Measurements from ENCODE around the gene DNAJC30. TPM values are rescaled to one million over a fixed set of nuclear protein-coding genes. Genes with fewer than 3 reads are reported as not detected.
A peak's percentile ranks its signal among the peaks of the same experiment; 100 is the strongest.
"Not testable (repeated sequence)": the region's sequence is repeated elsewhere in the genome, so short reads cannot be mapped to it uniquely, and the experiment has no call there.

The DNAJC30 gene
- polyA plus RNA-seq, 2 donors, result 3.9 to 6.1 TPM

DNA sequence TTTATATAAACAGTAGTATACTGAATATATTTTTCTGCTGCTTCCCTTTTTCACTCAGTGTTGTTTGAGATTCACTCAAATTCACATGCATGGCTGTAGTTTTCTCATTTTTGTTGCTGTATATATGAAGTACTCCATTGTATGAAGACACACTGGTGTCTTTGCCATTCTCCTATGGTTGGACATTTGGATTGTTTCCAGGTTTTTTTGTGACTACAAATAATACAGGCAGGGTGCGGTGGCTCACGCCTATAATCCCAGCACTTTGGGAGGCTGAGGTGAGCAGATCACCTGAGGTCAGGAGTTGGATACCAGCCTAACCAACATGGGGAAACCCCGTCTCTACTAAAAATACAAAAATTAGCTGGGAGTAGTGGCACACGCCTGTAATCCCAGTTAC, 22.7 kb downstream of the DNAJC30 start:
- not testable (repeated sequence) for H3K27me3 ChIP-seq (ENCODE audit: control insufficient read depth in 1 of 2, insufficient read depth in 2 of 2, low read length in 2 of 2); H3K9me3 ChIP-seq (ENCODE audit: control insufficient read depth in 2 of 2, insufficient read depth in 1 of 2, low read depth in 1 of 2, low read length in 1 of 2); H3K36me3 ChIP-seq (ENCODE audit: control insufficient read depth in 2 of 2, insufficient read depth in 2 of 2, low read length in 1 of 2); H3K4me1 ChIP-seq (ENCODE audit: control insufficient read depth in 2 of 2, insufficient read depth in 2 of 2, low read length in 1 of 2); H3K27ac ChIP-seq (ENCODE audit: low read depth in 2 of 2, low read length in 1 of 2); H3K4me3 ChIP-seq (ENCODE audit: low read depth in 1 of 2, low read length in 2 of 2)
- WGBS, 2 donors, result 41 to 46% methylated on average over 4 of the region's 4 CpGs

DNA sequence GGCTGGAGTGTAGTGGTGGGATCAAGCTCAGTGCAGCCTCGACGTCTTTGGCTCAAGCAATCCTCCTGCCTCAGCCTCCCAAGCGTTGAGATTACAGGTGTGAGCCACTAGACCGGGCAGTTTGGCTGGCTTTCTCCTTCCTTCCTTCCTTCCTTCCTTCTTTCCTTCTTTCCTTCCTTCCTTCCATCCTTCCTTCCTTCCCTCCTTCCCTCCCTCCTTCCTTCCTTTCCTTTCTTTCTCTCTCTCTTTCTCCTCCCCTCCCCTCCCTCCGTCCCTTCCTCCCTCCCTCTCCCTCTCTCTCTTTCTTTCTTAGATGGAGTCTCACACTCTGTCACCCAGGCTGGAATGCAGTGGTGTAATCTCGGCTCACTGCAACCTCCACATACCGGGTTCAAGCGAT, 23.3 kb downstream of the DNAJC30 start:
- peaks cover 0 to 2% of the 10 kb centered on the region in 2 donors for H3K27me3 ChIP-seq (ENCODE audit: control insufficient read depth in 1 of 2, insufficient read depth in 2 of 2, low read length in 2 of 2)
- 68% methylated on average over 8 of the region's 8 CpGs for WGBS, 2 donors

DNA sequence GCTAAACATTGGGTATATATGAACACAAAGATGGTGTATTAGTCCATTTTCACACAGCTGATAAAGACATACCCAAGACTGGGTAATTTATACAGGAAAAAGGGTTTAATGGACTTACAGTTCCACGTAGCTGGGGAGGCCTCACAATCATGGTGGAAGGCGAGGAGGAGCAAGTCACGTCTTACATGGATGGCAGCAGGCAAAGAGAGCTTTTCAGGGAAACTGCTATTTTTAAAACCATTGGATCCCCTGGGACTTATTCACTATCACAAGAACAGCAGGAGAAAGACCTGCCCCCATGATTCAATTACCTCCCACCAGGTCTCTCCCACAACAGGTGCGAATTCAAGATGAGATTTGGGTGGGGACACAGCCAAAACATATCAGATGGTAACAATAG, 27.9 kb downstream of the DNAJC30 start:
- not testable (repeated sequence) for H3K4me3 ChIP-seq (ENCODE audit: low read depth in 1 of 2, low read length in 2 of 2); H3K36me3 ChIP-seq (ENCODE audit: control insufficient read depth in 2 of 2, insufficient read depth in 2 of 2, low read length in 1 of 2); H3K27me3 ChIP-seq (ENCODE audit: control insufficient read depth in 1 of 2, insufficient read depth in 2 of 2, low read length in 2 of 2); H3K4me1 ChIP-seq (ENCODE audit: control insufficient read depth in 2 of 2, insufficient read depth in 2 of 2, low read length in 1 of 2); H3K9me3 ChIP-seq (ENCODE audit: control insufficient read depth in 2 of 2, insufficient read depth in 1 of 2, low read depth in 1 of 2, low read length in 1 of 2); H3K27ac ChIP-seq (ENCODE audit: low read depth in 2 of 2, low read length in 1 of 2)
- 86 to 87% methylated on average over 4 of the region's 4 CpGs for WGBS, 2 donors

More for the DNA sequence above, 23.3 kb downstream of the DNAJC30 start:
- Histone ChIP-seq H3K4me1 (ENCODE audit: control insufficient read depth in 2 of 2, insufficient read depth in 2 of 2, low read length in 1 of 2) (no peaks in the 10 kb centered on the region), H3K4me3 (ENCODE audit: low read depth in 1 of 2, low read length in 2 of 2) (no peak overlapping the region), H3K36me3 (ENCODE audit: control insufficient read depth in 2 of 2, insufficient read depth in 2 of 2, low read length in 1 of 2) (no peaks in the 10 kb centered on the region), H3K9me3 (ENCODE audit: control insufficient read depth in 2 of 2, insufficient read depth in 1 of 2, low read depth in 1 of 2, low read length in 1 of 2) (no peaks in the 10 kb centered on the region), H3K27ac (ENCODE audit: low read depth in 2 of 2, low read length in 1 of 2) (no peak overlapping the region)

DNA sequence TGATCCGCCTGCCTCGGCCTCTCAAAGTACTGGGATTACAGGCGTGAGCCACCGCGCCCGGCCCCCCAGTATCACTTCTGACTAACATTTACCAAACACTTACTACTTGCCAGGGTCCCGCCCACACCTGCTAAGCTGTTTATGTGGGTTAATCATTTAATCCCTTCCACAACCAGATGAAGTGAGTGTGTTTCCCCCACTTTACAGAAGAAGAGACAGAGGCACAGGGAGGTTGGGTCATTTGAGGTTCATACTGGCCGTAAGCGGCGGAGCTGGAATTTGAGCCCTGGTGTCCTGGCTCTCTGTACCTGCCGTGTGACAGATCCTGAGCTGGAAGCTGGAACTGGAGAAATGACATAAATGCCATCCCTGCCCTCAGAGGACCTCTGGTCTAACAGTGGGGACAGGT, 30.7 kb downstream of the DNAJC30 start:
- no peaks in the 10 kb centered on the region for H3K36me3 ChIP-seq (ENCODE audit: control insufficient read depth in 2 of 2, insufficient read depth in 2 of 2, low read length in 1 of 2)
- H3K4me3 ChIP-seq (ENCODE audit: low read depth in 1 of 2, low read length in 2 of 2), result no peak overlapping the region
- whole genome bisulfite sequencing, 2 donors, result 52% methylated on average over 11 of the region's 11 CpGs
- H3K27ac ChIP-seq (ENCODE audit: low read depth in 2 of 2, low read length in 1 of 2), result no peak overlapping the region
- no peaks in the 10 kb centered on the region for H3K9me3 ChIP-seq (ENCODE audit: control insufficient read depth in 2 of 2, insufficient read depth in 1 of 2, low read depth in 1 of 2, low read length in 1 of 2)
- H3K27me3 ChIP-seq (ENCODE audit: control insufficient read depth in 1 of 2, insufficient read depth in 2 of 2, low read length in 2 of 2), result peaks cover 0 to 3% of the 10 kb centered on the region in 2 donors
- H3K4me1 ChIP-seq (ENCODE audit: control insufficient read depth in 2 of 2, insufficient read depth in 2 of 2, low read length in 1 of 2), result peaks cover 3% of the 10 kb centered on the region in 2 donors

DNA sequence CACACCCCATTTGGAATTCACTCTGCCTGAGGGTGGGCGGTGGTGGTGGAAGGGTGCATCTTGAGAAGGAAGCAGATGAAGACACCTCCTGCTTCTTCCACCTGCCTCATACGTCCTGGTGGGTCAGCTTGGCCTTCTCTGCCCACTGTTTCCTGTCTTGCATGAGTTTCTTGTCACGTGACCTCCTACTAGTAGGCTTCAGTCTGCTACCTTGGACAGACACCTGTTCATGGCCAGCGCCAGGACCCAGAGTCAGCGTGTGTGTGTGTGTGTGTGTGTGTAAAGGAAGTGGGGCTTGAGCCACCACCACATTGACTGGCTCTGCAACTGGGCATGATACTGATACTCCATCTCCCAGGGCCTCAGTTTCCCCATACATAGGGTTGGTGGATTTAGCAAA, 32.7 kb downstream of the DNAJC30 start:
- H3K27me3 ChIP-seq (ENCODE audit: control insufficient read depth in 1 of 2, insufficient read depth in 2 of 2, low read length in 2 of 2), result peaks cover 0 to 5% of the 10 kb centered on the region in 2 donors
- WGBS, 2 donors, result 64 to 74% methylated on average over 5 of the region's 5 CpGs
- H3K4me1 ChIP-seq (ENCODE audit: control insufficient read depth in 2 of 2, insufficient read depth in 2 of 2, low read length in 1 of 2), result peaks cover 3% of the 10 kb centered on the region in 2 donors
- H3K9me3 ChIP-seq (ENCODE audit: control insufficient read depth in 2 of 2, insufficient read depth in 1 of 2, low read depth in 1 of 2, low read length in 1 of 2), result no peaks in the 10 kb centered on the region
- H3K27ac ChIP-seq (ENCODE audit: low read depth in 2 of 2, low read length in 1 of 2), result no peak overlapping the region
- no peak overlapping the region for H3K4me3 ChIP-seq (ENCODE audit: low read depth in 1 of 2, low read length in 2 of 2)
- no peaks in the 10 kb centered on the region for H3K36me3 ChIP-seq (ENCODE audit: control insufficient read depth in 2 of 2, insufficient read depth in 2 of 2, low read length in 1 of 2)

DNA sequence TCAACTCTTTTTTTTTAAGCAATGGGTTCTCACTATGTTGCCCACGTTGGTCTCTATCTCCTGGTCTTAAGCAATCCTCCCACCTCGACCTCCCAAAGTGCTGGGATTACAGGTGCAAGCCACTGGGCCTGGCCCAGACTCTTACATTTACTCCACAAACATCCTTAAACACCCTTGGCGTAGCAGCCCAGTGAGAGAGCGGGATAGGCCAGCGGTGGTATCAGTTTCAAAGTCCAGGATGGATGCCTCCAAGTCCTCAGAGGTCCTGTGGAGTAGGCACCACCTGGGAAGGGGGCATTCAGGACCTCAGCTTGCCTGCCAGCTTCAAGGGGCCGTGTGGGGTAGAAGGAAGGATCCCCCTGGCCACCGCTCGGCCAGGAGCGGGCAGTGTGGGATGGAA, 33.7 kb downstream of the DNAJC30 start:
- Histone ChIP-seq H3K27me3 (ENCODE audit: control insufficient read depth in 1 of 2, insufficient read depth in 2 of 2, low read length in 2 of 2) (peaks cover 0 to 5% of the 10 kb centered on the region in 2 donors), H3K4me3 (ENCODE audit: low read depth in 1 of 2, low read length in 2 of 2) (no peak overlapping the region), H3K9me3 (ENCODE audit: control insufficient read depth in 2 of 2, insufficient read depth in 1 of 2, low read depth in 1 of 2, low read length in 1 of 2) (no peaks in the 10 kb centered on the region), H3K36me3 (ENCODE audit: control insufficient read depth in 2 of 2, insufficient read depth in 2 of 2, low read length in 1 of 2) (no peaks in the 10 kb centered on the region), H3K4me1 (ENCODE audit: control insufficient read depth in 2 of 2, insufficient read depth in 2 of 2, low read length in 1 of 2) (peaks cover 3% of the 10 kb centered on the region in 2 donors), H3K27ac (ENCODE audit: low read depth in 2 of 2, low read length in 1 of 2) (no peak overlapping the region)
- WGBS, 2 donors, result 45 to 56% methylated on average over 9 of the region's 9 CpGs

DNA sequence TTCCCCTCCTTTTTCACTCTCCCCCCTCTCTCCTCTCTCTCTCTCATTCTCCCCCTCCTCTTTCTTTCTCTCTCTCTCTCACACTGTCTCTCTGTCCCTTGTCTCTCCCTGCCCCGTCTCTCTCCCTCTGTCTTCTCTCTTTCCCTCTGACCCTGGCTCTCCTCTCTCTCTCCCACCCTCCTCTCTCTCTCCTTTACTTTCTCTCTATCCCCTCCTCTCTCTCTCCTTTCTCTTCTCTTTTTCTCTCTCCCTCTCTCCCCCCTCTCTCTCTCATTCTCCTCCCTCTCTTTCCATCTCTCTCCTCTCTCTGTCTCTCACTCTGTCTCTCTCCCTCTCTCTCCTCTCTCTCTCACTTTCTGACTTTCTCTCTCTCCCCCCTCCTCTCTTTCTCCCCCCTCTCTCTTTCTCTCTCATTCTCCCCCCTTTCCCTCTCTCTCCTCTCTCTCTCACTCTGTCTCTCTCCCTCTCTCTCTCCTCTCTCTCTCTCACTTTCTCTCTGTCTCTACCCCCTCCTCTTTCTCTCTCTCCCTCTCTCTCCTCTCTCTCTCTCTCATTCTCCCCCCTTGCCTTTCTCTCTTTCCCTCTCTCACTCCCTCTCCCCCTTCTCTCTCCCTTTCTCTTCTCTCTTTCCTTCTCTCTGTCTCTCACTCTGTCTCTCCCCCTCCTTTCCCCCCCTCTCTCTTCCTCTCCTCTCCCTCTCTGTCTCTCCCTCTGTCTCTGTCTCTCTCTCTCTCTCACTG, 34.5 kb downstream of the DNAJC30 start:
- Histone ChIP-seq H3K36me3 (ENCODE audit: control insufficient read depth in 2 of 2, insufficient read depth in 2 of 2, low read length in 1 of 2) (no peaks in the 10 kb centered on the region), H3K9me3 (ENCODE audit: control insufficient read depth in 2 of 2, insufficient read depth in 1 of 2, low read depth in 1 of 2, low read length in 1 of 2) (no peaks in the 10 kb centered on the region), H3K27me3 (ENCODE audit: control insufficient read depth in 1 of 2, insufficient read depth in 2 of 2, low read length in 2 of 2) (peaks cover 0 to 5% of the 10 kb centered on the region in 2 donors), H3K4me1 (ENCODE audit: control insufficient read depth in 2 of 2, insufficient read depth in 2 of 2, low read length in 1 of 2) (peaks cover 3% of the 10 kb centered on the region in 2 donors), H3K27ac (ENCODE audit: low read depth in 2 of 2, low read length in 1 of 2) (no peak overlapping the region), H3K4me3 (ENCODE audit: low read depth in 1 of 2, low read length in 2 of 2) (no peak overlapping the region)
- WGBS, 2 donors, result 44 to 50% methylated on average over 1 of the region's 1 CpG

DNA sequence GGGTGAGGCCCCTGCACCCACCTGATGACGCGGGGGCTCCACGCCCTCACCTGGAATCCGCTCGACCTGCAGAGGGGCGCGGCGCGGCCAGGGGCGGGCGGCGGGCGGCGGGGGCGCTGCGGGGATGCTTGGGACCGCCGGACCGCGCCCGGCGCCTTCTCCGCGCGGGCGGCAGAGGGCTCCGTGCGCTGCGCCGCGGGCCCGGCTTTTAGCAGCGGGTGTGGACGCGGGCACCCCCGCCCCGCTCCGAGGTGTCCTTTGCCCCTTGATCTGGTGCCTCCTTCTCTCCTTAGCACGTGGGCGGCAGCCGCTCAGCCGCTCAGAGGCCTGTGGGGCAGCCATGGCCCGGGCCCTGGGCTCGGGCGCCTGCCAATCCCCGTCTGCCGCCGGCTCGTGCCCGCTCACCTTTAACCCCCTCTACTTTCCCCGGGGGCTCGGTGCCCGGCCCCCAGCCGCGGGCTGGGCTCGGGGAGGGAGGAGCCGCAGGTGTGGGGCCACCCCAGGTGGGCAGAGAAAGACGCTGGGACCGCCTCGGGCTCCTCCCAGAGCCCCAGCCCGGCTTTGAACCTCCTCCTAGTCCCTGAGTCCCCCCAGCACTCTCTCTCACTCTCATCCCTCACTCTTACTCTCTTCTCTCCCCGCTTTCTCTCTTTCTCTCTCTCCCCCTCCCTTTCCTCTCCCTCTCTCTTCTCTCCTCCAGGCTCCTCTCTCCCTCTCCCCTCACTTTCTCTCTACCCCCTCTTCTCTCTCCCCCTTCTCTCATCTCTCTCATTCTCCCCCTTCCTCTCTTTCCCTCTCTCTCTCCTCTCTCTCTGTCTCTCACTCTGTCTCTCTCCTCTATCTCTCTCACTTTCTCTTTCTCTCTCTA, 35.3 kb downstream of the DNAJC30 start:
- Histone ChIP-seq H3K27ac (ENCODE audit: low read depth in 2 of 2, low read length in 1 of 2) (no peak overlapping the region), H3K36me3 (ENCODE audit: control insufficient read depth in 2 of 2, insufficient read depth in 2 of 2, low read length in 1 of 2) (no peaks in the 10 kb centered on the region), H3K27me3 (ENCODE audit: control insufficient read depth in 1 of 2, insufficient read depth in 2 of 2, low read length in 2 of 2) (peaks cover 0 to 5% of the 10 kb centered on the region in 2 donors)

DNA sequence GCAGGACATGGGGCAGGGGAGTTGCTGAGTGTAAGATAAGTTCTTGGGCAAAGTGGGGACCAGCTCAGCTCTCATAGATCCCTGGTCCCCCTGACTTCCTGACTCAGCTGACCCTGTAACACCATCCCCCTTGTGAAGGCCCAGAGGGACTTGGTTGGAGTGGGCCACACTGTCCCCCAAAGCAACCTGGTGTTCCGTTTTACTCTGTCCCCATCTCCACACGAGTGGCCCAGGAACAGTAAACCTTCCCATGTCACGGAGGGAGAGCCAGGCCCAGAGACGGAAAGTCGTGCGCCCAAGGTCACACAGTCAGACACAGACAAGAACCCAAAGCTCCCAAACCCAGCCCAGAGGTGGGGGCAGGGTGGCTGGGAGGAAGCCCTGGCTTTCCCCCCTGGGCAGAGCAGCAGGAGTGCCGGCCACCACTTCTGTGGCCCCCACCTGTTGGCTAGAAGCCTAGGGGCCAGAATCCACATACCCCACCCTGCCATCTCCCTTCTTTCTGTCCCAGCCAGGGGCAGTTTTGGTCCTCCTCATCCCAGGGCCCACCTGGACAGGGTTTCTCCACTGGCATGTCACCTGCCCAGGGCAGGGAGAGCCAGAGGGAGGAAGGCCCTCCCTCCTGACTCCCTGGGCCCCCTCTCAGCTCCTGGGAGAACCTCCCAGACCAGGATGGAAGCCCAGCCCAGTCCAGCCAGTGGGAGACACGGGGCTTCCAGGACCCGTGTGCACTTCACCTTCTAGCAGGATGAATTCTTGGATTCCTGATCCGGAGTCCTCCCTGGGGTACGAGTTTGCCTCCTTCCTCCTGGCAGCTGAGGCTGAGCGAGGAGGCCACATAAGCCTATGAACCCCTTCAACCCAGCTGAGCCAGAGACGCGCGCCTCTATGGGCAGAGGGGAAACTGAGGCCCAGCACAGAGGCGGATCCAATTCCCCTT, 36.2 kb downstream of the DNAJC30 start:
- H3K4me3 ChIP-seq (ENCODE audit: low read depth in 1 of 2, low read length in 2 of 2), result no peak overlapping the region
- peaks cover 3% of the 10 kb centered on the region in 2 donors for H3K4me1 ChIP-seq (ENCODE audit: control insufficient read depth in 2 of 2, insufficient read depth in 2 of 2, low read length in 1 of 2)
- H3K36me3 ChIP-seq (ENCODE audit: control insufficient read depth in 2 of 2, insufficient read depth in 2 of 2, low read length in 1 of 2), result no peaks in the 10 kb centered on the region
- no peak overlapping the region for H3K27ac ChIP-seq (ENCODE audit: low read depth in 2 of 2, low read length in 1 of 2)
- 51 to 52% methylated on average over 14 to 16 of the region's 16 CpGs for WGBS, 2 donors
- H3K9me3 ChIP-seq (ENCODE audit: control insufficient read depth in 2 of 2, insufficient read depth in 1 of 2, low read depth in 1 of 2, low read length in 1 of 2), result no peaks in the 10 kb centered on the region
- peaks cover 0 to 5% of the 10 kb centered on the region in 2 donors for H3K27me3 ChIP-seq (ENCODE audit: control insufficient read depth in 1 of 2, insufficient read depth in 2 of 2, low read length in 2 of 2)

More for the DNA sequence above, 35.3 kb downstream of the DNAJC30 start:
- WGBS, 2 donors, result 1 to 5% methylated on average over 25 to 62 of the region's 62 CpGs
- no peaks in the 10 kb centered on the region for H3K9me3 ChIP-seq (ENCODE audit: control insufficient read depth in 2 of 2, insufficient read depth in 1 of 2, low read depth in 1 of 2, low read length in 1 of 2)
- peaks cover 3% of the 10 kb centered on the region in 2 donors for H3K4me1 ChIP-seq (ENCODE audit: control insufficient read depth in 2 of 2, insufficient read depth in 2 of 2, low read length in 1 of 2)
- peak overlapping the region in 1 of 2 donors; percentile 36 for H3K4me3 ChIP-seq (ENCODE audit: low read depth in 1 of 2, low read length in 2 of 2)

Data from esophagus (tissue), 2 donors.